IMR-90 (cell line): ENCODE measurements around the gene ASPRV1.

Experiments
- CTCF ChIP-seq: conservative IDR thresholded peaks from 2 replicates; pipeline ENCODE4 v1.5.1; 2012; ENCODE audit warnings: mild to moderate bottlenecking, low read depth, low read length, improper control_type of control experiment
- USF2 ChIP-seq: fragments of 150-350 bp; IDR thresholded peaks from 2 replicates; pipeline ENCODE4 v1.6.1; 2017; ENCODE audit warnings: mild to moderate bottlenecking, antibody characterized with exemption, low read length, low read depth
- TF ChIP-seq, protein P1 (sequence below): fragments of 150-350 bp; IDR thresholded peaks from 2 replicates; pipeline ENCODE4 v1.6.1; 2016; ENCODE audit warnings: low read depth, mild to moderate bottlenecking, low read length, moderate library complexity, borderline replicate concordance

DNA sequence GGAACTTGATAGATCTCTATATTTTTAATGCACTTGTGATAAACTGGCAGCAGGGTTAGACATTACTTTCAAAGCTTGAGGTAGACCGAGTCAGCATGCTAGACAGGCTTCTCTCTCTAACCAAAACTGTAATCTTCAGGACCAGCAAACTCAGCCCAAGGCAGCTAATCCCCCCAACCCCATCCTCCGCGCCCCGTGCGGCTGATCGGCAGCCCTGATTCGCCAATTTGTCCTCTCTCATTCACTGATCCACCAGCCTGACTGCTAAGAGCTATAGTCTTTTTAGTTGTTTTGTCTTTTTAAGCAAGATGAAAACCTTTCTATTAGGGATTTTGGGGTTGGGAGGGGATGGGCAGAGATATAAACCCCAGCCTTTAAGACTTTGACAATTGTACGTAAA, 20.7 kb downstream of the ASPRV1 start:
- TF ChIP-seq, protein P1, sequence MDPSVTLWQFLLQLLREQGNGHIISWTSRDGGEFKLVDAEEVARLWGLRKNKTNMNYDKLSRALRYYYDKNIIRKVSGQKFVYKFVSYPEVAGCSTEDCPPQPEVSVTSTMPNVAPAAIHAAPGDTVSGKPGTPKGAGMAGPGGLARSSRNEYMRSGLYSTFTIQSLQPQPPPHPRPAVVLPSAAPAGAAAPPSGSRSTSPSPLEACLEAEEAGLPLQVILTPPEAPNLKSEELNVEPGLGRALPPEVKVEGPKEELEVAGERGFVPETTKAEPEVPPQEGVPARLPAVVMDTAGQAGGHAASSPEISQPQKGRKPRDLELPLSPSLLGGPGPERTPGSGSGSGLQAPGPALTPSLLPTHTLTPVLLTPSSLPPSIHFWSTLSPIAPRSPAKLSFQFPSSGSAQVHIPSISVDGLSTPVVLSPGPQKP: no peak
- no peak for TF ChIP-seq CTCF
- no peak for TF ChIP-seq USF2
